PC-3 (cell line): ENCODE measurements around the gene CCDC54. TPM values are rescaled to one million over a fixed set of nuclear protein-coding genes. Genes with fewer than 3 reads are reported as not detected.

Experiments used
- ATAC-seq: fragments of 200-7000 bp; cut with Tn5 transposase; 2 replicates; pipeline ENCODE4 v1.9.1; 2020; ENCODE audit warnings: mild to moderate bottlenecking, moderate library complexity
- BruUV-seq: library from RNA; stranded (reverse); fragments of 400-500 nt; replicated peaks from 2 replicates; lab custom pipeline; 2021; lab: Mats Ljungman, UMichigan
- CTCF ChIA-PET: fragments of 300-600 bp; sonication (Branson Sonifier 250); formaldehyde crosslinking; loops from one replicate; lab custom pipeline; 2022; ENCODE audit warnings: antibody characterized with exemption; lab: Charles Lee
- POLR2A ChIA-PET: fragments of 300-600 bp; sonication (Branson Sonifier 250); formaldehyde crosslinking; loops from one replicate; lab custom pipeline; 2022; ENCODE audit warnings: antibody characterized with exemption; ENCODE audit not compliant: unreplicated experiment; lab: Charles Lee
- DNase-seq: peaks from one replicate; pipeline ENCODE4 v3.0.0-alpha.2; 2015
- H2AFZ ChIP-seq: fragments of 300-600 bp; sonication (generic); 2 replicates; pipeline ENCODE4 v1.6.0; 2016; ENCODE audit warnings: antibody characterized with exemption, low read length
- H3F3A ChIP-seq: fragments of 300-600 bp; sonication (generic); one replicate; pipeline ENCODE4 v1.6.0; 2017; ENCODE audit warnings: antibody characterized with exemption, low read length, control low read depth, mild to moderate bottlenecking; ENCODE audit not compliant: unreplicated experiment
- H3K27ac ChIP-seq: fragments of 300-600 bp; sonication (generic); 2 replicates; pipeline ENCODE4 v1.5.1; 2016; ENCODE audit warnings: mild to moderate bottlenecking, low read length
- H3K27me3 ChIP-seq: fragments of 300-600 bp; sonication (generic); 2 replicates; pipeline ENCODE4 v1.6.1; 2016; ENCODE audit warnings: low read length, mixed read lengths
- H3K36me3 ChIP-seq: fragments of 300-600 bp; sonication (generic); 2 replicates; pipeline ENCODE4 v1.6.1; 2016; ENCODE audit warnings: low read depth, mixed run types, low read length, mixed read lengths
- H3K4me1 ChIP-seq: fragments of 300-600 bp; sonication (generic); 2 replicates; pipeline ENCODE4 v1.5.1; 2016; ENCODE audit warnings: low read length; ENCODE audit not compliant: insufficient read depth
- H3K4me2 ChIP-seq: fragments of 300-600 bp; sonication (generic); 2 replicates; pipeline ENCODE4 v1.6.0; 2016; ENCODE audit warnings: low read length
- H3K4me3 ChIP-seq: fragments of 300-600 bp; sonication (generic); 2 replicates; pipeline ENCODE4 v1.5.1; 2016; ENCODE audit warnings: mild to moderate bottlenecking, low read length, mixed read lengths
- H3K79me2 ChIP-seq: fragments of 300-600 bp; sonication (generic); 2 replicates; pipeline ENCODE4 v1.6.1; 2017; ENCODE audit warnings: low read length, mixed read lengths
- H3K9ac ChIP-seq: fragments of 300-600 bp; sonication (generic); 2 replicates; pipeline ENCODE4 v1.6.0; 2016; ENCODE audit warnings: mild to moderate bottlenecking, low read length
- H3K9me2 ChIP-seq: fragments of 300-600 bp; sonication (generic); replicated peaks from 2 replicates; pipeline ENCODE4 v1.6.1; 2016; ENCODE audit warnings: mixed run types, low read length, mixed read lengths
- H3K9me3 ChIP-seq: fragments of 300-600 bp; sonication (generic); 2 replicates; pipeline ENCODE4 v1.6.1; 2016; ENCODE audit warnings: low read length, mixed read lengths
- H4K20me1 ChIP-seq: fragments of 300-600 bp; sonication (generic); 2 replicates; pipeline ENCODE4 v1.6.1; 2016; ENCODE audit warnings: low read length, mixed read lengths
- EZH2 ChIP-seq: fragments of 300-600 bp; sonication (generic); IDR thresholded peaks from one replicate; pipeline ENCODE4 v1.6.1; 2017; ENCODE audit warnings: antibody characterized with exemption, mild to moderate bottlenecking, low read length; ENCODE audit not compliant: unreplicated experiment
- EZH2phosphoT487 ChIP-seq: fragments of 300-600 bp; sonication (generic); IDR thresholded peaks from 2 replicates; pipeline ENCODE4 v1.6.1; 2018; ENCODE audit warnings: mild to moderate bottlenecking, antibody characterized with exemption, low read length, borderline replicate concordance
- intact Hi-C: fragments of 100-400 bp; cut with micrococcal nuclease; formaldehyde crosslinking; loops from 2 replicates; pipeline ENCODE4 v1.9.0; 2023
- total RNA-seq: library from RNA; depleted of rRNA; stranded (reverse); fragments of >200 nt; gene quantifications from 2 replicates; pipeline ENCODE4 v1.2.3, GENCODE V29; 2014
- TF ChIP-seq, protein P1 (sequence below): fragments of 300-600 bp; sonication (generic); conservative IDR thresholded peaks from 2 replicates; pipeline ENCODE4 v1.5.1; 2017; ENCODE audit warnings: antibody characterized with exemption, low read depth, mild to moderate bottlenecking, low read length

Gene CCDC54
- total RNA-seq, 1 experiment from 2014 or later, result not detected

DNA sequence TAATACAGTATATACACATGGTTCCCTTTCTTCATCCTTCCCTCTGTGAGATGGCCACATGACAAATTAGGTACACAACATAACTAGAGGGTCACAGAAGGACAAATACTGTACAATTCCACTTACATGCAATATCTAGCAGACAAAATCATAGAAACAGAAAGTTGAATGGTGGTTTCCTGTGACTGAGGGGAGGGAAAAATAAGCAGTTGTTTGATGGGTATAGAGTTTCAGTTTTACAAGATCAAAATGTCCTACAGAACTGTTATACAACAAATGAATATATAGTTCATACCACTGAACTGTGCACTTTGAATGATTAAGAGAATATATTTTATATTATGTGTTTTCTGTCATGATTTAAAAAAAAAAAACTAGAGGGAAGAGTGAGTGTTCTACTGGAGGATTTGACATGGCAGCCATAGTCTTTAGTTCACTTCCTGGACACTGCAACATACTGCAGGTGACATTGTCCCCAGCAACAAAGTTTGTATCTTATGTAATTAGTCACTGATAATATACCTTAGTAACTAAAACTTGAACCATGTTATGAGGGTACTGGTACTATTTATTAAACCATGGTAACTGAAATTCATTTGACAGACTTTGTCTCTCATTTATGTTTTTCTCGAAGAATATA, 37.2 kb downstream of the CCDC54 start:
- H3K4me2 ChIP-seq, result no peak overlapping the region
- H2AFZ ChIP-seq, result no peak overlapping the region
- H3K36me3 ChIP-seq, result no peaks in the 10 kb centered on the region
- ATAC-seq (no peak), DNase-seq (no peak)
- POLR2A ChIA-PET, result no interaction called here
- H3K9me3 ChIP-seq, result peaks cover 7% of the 10 kb centered on the region; the same call in 1 of the 2 replicates
- H3K27me3 ChIP-seq, result no peaks in the 10 kb centered on the region
- no peak overlapping the region for H3K27ac ChIP-seq
- H3F3A ChIP-seq, result no peaks in the 10 kb centered on the region
- intact Hi-C loops, result no loop called here
- no peak overlapping the region for H3K9ac ChIP-seq
- no peaks in the 10 kb centered on the region for H3K4me1 ChIP-seq
- TF ChIP-seq EZH2phosphoT487 (no peak), EZH2 (no peak)
- TF ChIP-seq, protein P1, sequence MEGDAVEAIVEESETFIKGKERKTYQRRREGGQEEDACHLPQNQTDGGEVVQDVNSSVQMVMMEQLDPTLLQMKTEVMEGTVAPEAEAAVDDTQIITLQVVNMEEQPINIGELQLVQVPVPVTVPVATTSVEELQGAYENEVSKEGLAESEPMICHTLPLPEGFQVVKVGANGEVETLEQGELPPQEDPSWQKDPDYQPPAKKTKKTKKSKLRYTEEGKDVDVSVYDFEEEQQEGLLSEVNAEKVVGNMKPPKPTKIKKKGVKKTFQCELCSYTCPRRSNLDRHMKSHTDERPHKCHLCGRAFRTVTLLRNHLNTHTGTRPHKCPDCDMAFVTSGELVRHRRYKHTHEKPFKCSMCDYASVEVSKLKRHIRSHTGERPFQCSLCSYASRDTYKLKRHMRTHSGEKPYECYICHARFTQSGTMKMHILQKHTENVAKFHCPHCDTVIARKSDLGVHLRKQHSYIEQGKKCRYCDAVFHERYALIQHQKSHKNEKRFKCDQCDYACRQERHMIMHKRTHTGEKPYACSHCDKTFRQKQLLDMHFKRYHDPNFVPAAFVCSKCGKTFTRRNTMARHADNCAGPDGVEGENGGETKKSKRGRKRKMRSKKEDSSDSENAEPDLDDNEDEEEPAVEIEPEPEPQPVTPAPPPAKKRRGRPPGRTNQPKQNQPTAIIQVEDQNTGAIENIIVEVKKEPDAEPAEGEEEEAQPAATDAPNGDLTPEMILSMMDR, result no peak
- no peak overlapping the region for H3K4me3 ChIP-seq
- BruUV-seq, result no TSS peak
- CTCF ChIA-PET, result no interaction called here
- H3K9me2 ChIP-seq, result no peaks in the 10 kb centered on the region
- no peaks in the 10 kb centered on the region for H4K20me1 ChIP-seq
- H3K79me2 ChIP-seq, result no peaks in the 10 kb centered on the region

DNA sequence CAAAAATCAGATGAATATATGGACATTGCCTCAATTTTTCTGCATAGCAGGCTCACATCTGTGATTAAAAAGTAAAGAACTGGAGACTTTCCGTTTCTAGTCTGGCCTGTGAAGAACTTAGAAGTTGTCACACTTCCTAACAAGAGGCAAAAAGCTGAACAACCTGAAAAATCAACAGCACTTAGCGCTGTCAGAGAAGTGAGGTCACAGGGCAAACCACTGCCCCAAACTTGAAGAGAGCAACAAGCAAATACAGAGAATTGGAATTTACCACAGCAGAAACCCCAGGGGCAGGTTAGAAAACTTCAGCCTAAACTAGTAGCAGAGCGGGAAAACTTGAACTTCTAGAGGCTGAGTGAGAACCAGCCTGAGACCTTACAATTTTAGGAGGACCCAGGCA, 38.9 kb downstream of the CCDC54 start:
- TF ChIP-seq EZH2, result no peak
- H3K36me3 ChIP-seq, result no peaks in the 10 kb centered on the region
- no peaks in the 10 kb centered on the region for H3K9me2 ChIP-seq
- no peak overlapping the region for H3K9ac ChIP-seq
- no peaks in the 10 kb centered on the region for H3F3A ChIP-seq
- no peak overlapping the region for H2AFZ ChIP-seq
- H3K9me3 ChIP-seq, result no peaks in the 10 kb centered on the region
- ChIA-PET POLR2A (no interaction called here), CTCF (no interaction called here)
- intact Hi-C loops, result no loop called here
- H3K27ac ChIP-seq, result no peak overlapping the region
- H3K4me3 ChIP-seq, result no peak overlapping the region
- no peaks in the 10 kb centered on the region for H3K4me1 ChIP-seq
- no peaks in the 10 kb centered on the region for H4K20me1 ChIP-seq
- H3K79me2 ChIP-seq, result no peaks in the 10 kb centered on the region
- no peak overlapping the region for H3K4me2 ChIP-seq
- H3K27me3 ChIP-seq, result no peaks in the 10 kb centered on the region
- ATAC-seq (no peak), DNase-seq (no peak)
- no TSS peak for BruUV-seq

DNA sequence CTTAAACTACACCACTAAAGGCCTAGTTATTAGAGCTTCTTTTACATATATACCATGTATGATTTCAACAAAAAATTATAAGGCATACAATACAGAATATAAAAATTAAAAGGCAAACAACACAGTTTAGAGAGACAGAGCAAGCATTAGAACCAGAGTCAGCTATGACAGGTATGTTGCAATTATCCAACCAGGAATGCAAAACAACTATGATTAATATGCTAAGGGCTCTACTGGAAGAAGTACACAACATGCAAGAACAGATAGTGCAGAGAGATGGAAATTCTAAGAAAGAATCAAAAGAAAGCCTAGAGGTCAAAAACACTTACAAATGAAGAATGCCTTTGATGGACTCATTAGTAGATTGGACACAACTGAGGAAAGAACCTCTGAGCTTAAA, 39.6 kb downstream of the CCDC54 start:
- no peaks in the 10 kb centered on the region for H3K4me1 ChIP-seq
- H3K4me2 ChIP-seq, result no peak overlapping the region
- no peak overlapping the region for H2AFZ ChIP-seq
- no peak for TF ChIP-seq EZH2phosphoT487
- TF ChIP-seq, protein P1, result no peak
- TF ChIP-seq EZH2, result no peak
- BruUV-seq, result no TSS peak
- DNase-seq (no peak), ATAC-seq (no peak)
- no peaks in the 10 kb centered on the region for H3K9me2 ChIP-seq
- H3K27me3 ChIP-seq, result no peaks in the 10 kb centered on the region
- no peaks in the 10 kb centered on the region for H3K36me3 ChIP-seq
- H3K9ac ChIP-seq, result no peak overlapping the region
- intact Hi-C loops, result no loop called here
- no peaks in the 10 kb centered on the region for H3K9me3 ChIP-seq
- H3K4me3 ChIP-seq, result no peak overlapping the region
- CTCF ChIA-PET, result interaction anchor here (0.6 kb wide), 1 partner anchor 324 kb away, joined by 3 read pairs; no protein-coding TSS in a partner anchor
- no peaks in the 10 kb centered on the region for H3F3A ChIP-seq
- H3K27ac ChIP-seq, result no peak overlapping the region
- POLR2A ChIA-PET, result interaction anchor here (0.6 kb wide), 1 partner anchor 327 kb away, joined by 4 read pairs; no protein-coding TSS in a partner anchor
- H4K20me1 ChIP-seq, result no peaks in the 10 kb centered on the region
- no peaks in the 10 kb centered on the region for H3K79me2 ChIP-seq
